K562 (cell line): Measurements from ENCODE around the gene ALPK1. TPM values are rescaled to one million over a fixed set of nuclear protein-coding genes. Genes with fewer than 3 reads are reported as not detected.
A peak's percentile ranks its signal among the peaks of the same experiment; 100 is the strongest.

Source experiments
- ARNT ChIP-seq, 2 experiments: fragments of 450-650 bp; IDR thresholded peaks; 2 replicates each; pipeline ENCODE4 v1.6.1; 2016; ENCODE audit warnings: mild to moderate bottlenecking in 1 of 2
- CSDE1 ChIP-seq, 2 experiments: fragments of 450-650 bp; IDR thresholded peaks; 2 replicates each; pipeline ENCODE4 v1.6.1; 2016; ENCODE audit warnings: mild to moderate bottlenecking in 1 of 2
- ETS2 ChIP-seq: IDR thresholded peaks from 2 replicates; pipeline ENCODE4 v1.6.1; 2016; ENCODE audit warnings: borderline replicate concordance, missing genetic modification characterization, mild to moderate bottlenecking, moderate library complexity, missing compliant biosample characterization; ENCODE audit not compliant: poor library complexity, severe bottlenecking
- FOXA1 ChIP-seq: fragments of 450-650 bp; IDR thresholded peaks from 2 replicates; pipeline ENCODE4 v1.6.1; 2016; ENCODE audit warnings: mild to moderate bottlenecking, borderline replicate concordance
- FOXA3 ChIP-seq, 2 experiments: fragments of 450-650 bp in 1 of 2; sonication (generic) in 1 of 2; formaldehyde crosslinking; IDR thresholded peaks in 1 of 2; conservative IDR thresholded peaks in 1 of 2; 2 replicates each; pipeline versions ENCODE4 v1.4.0 to v1.8.0; 2020 to 2022; ENCODE audit warnings: mild to moderate bottlenecking in 2 of 2, missing genetic modification reagents in 1 of 2
- GATA2 ChIP-seq: sonication (generic); formaldehyde crosslinking; IDR thresholded peaks from 2 replicates; pipeline ENCODE4 v1.4.0; 2020; ENCODE audit warnings: mild to moderate bottlenecking, missing genetic modification reagents
- LCOR ChIP-seq: sonication (generic); formaldehyde crosslinking; IDR thresholded peaks from 2 replicates; pipeline ENCODE4 v1.8.0; 2022; ENCODE audit warnings: mild to moderate bottlenecking, missing genetic modification reagents
- MCM7 ChIP-seq, 2 experiments: fragments of 450-650 bp; IDR thresholded peaks; 2 replicates each; pipeline ENCODE4 v1.6.1; 2016 to 2018
- MIER1 ChIP-seq: fragments of 450-650 bp; IDR thresholded peaks from 2 replicates; pipeline ENCODE4 v1.6.1; 2016; ENCODE audit warnings: antibody characterized with exemption, mild to moderate bottlenecking, low read depth
- MTF1 ChIP-seq: fragments of 250-450 bp; sonication (Bioruptor Pico); IDR thresholded peaks from 2 replicates; pipeline ENCODE4 v1.9.0; 2021; ENCODE audit warnings: moderate library complexity, mild to moderate bottlenecking, inconsistent platforms, borderline replicate concordance
- NR2C2 ChIP-seq, 2 experiments: fragments of 200-800 bp in 1 of 2; sonication (Bioruptor generic) in 1 of 2; sonication (generic) in 1 of 2; formaldehyde crosslinking in 1 of 2; IDR thresholded peaks; 2 replicates each; pipeline versions ENCODE4 v1.6.1 to v1.8.0; 2016 to 2022; ENCODE audit warnings: mild to moderate bottlenecking in 1 of 2, missing compliant biosample characterization in 1 of 2, missing genetic modification characterization in 1 of 2, missing genetic modification reagents in 1 of 2
- OTX1 ChIP-seq: fragments of 450-650 bp; formaldehyde crosslinking; IDR thresholded peaks from 2 replicates; pipeline ENCODE4 v1.4.0; 2022; ENCODE audit warnings: mild to moderate bottlenecking
- PHF8 ChIP-seq: fragments of 200-600 bp; sonication (generic); IDR thresholded peaks from 2 replicates; pipeline ENCODE4 v1.6.1; 2012; ENCODE audit warnings: mixed run types, mild to moderate bottlenecking, inconsistent platforms, low read length, moderate library complexity, borderline replicate concordance
- SIX5 ChIP-seq, 2 experiments: IDR thresholded peaks; 2 replicates each; pipeline ENCODE4 v1.6.1; 2011; ENCODE audit warnings: low read length in 2 of 2, borderline replicate concordance in 1 of 2, low read depth in 1 of 2, mild to moderate bottlenecking in 1 of 2, moderate library complexity in 1 of 2; ENCODE audit not compliant: insufficient read depth in 1 of 2
- TBP ChIP-seq: optimal IDR thresholded peaks from 2 replicates; pipeline ENCODE3; 2011; ENCODE audit warnings: low read depth, low read length, improper control_type of control experiment
- ZEB2 ChIP-seq: fragments of 450-650 bp; IDR thresholded peaks from 2 replicates; pipeline ENCODE4 v1.6.1; 2016
- ZNF311 ChIP-seq: fragments of 250-450 bp; sonication (Bioruptor Pico); IDR thresholded peaks from 2 replicates; pipeline ENCODE4 v1.4.0; 2020; ENCODE audit warnings: mild to moderate bottlenecking, moderate library complexity
- polyA plus RNA-seq, 8 experiments: library from polyadenylated mRNA; depleted of rRNA in 4 of 8; stranded (reverse) in 5 of 8; unstranded in 3 of 8; fragments of >200 nt; fragmentation: Nextera tagmentation in 2 of 8; fragmentation: Illumina TruSeq in 1 of 8; extraction: Ambion mirVana in 2 of 8; extraction: Trizol in 1 of 8; gene quantifications; 2 replicates each; pipeline versions ENCODE4 v1.2.1 to v1.2.3, GENCODE V29; 2011 to 2014; ENCODE audit warnings: inconsistent platforms in 1 of 8, missing spikeins in 1 of 8
- total RNA-seq, 7 experiments: library from RNA; depleted of rRNA in 6 of 7; stranded (reverse); fragments of >200 nt in 6 of 7; fragmentation: Illumina TruSeq in 2 of 7; extraction: Trizol in 2 of 7; gene quantifications; 2 replicates each; pipeline versions ENCODE4 v1.2.1 to v1.2.3, GENCODE V29; 2011 to 2021; ENCODE audit warnings: low replicate concordance in 1 of 7
- TF ChIP-seq, protein P1 (sequence below): fragments of 450-650 bp; IDR thresholded peaks from 2 replicates; pipeline ENCODE4 v1.6.1; 2016; ENCODE audit warnings: low read depth, mild to moderate bottlenecking, moderate library complexity
- TF ChIP-seq, protein P2 (sequence below): fragments of 450-650 bp; conservative IDR thresholded peaks from 2 replicates; pipeline ENCODE4 v1.6.1; 2016; ENCODE audit warnings: missing genetic modification characterization, low read depth, mild to moderate bottlenecking, control low read depth, missing compliant biosample characterization
- TF ChIP-seq, protein P3 (sequence below): sonication (generic); formaldehyde crosslinking; IDR thresholded peaks from 2 replicates; pipeline ENCODE4 v1.8.1; 2023; ENCODE audit warnings: mild to moderate bottlenecking, missing genetic modification reagents
- TF ChIP-seq, protein P4 (sequence below): fragments of 250-450 bp; sonication (Bioruptor Pico); IDR thresholded peaks from 2 replicates; pipeline ENCODE4 v1.5.0; 2021

Gene ALPK1
- total and polyA plus RNA-seq, 9 of the 15 experiments (the other 6 are each of a cell fraction or from before 2014, with no cell fraction given), result 2.3 to 6.9 (median 4.6) TPM

DNA sequence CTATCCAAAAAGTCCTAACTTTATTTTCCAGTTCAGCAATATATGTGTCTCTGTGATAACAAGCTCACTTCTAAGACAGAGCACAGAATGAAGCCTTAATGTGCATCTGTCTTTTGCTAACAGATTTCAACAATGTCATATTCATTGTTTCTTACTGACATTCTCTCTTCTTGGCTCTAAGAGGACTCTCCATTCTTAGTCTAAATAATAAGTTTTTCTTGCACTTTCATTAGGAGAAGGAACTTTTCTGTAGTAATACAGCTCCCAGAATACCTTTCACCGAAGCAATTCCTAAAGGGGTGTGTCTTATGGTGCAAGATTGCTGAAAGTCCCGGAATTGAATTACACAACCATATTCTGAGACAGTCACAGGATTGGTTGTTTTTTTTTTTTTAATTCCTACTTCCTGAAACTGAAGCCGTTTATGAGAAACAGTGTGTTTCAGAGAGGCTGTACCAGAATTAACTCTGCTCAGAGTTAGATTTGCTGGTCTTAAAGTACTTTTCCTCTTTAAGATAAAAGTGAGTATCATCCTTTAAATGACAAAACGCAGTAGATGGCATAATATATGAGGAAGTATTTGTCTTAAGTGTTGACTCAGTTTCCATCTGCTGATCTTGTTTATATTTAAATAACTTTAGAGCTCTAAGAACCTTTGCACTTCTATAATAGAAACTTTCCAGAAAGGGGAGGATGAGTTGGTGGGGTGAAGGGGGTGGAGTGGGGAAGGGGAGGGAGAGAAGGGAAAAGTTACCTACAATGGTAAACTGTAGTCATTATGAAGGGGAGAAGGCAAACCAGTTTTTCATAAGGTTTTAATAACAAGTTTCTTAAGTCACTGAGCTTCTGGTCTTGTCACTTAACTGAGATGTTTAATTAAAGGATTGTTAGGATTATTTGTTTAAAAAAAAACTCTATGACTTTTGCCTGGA lies at the start of gene ALPK1 (continued):
- TF ChIP-seq MTF1 (CRISPR knock-in tag), result no peak
- TF ChIP-seq ARNT (IDR thresholded peaks at IDR 0.05), result no peak
- no peak for TF ChIP-seq ZNF311 (CRISPR knock-in tag)
- no peak for TF ChIP-seq FOXA1
- TF ChIP-seq, protein P1, sequence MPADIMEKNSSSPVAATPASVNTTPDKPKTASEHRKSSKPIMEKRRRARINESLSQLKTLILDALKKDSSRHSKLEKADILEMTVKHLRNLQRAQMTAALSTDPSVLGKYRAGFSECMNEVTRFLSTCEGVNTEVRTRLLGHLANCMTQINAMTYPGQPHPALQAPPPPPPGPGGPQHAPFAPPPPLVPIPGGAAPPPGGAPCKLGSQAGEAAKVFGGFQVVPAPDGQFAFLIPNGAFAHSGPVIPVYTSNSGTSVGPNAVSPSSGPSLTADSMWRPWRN, result no peak
- TF ChIP-seq, protein P2, sequence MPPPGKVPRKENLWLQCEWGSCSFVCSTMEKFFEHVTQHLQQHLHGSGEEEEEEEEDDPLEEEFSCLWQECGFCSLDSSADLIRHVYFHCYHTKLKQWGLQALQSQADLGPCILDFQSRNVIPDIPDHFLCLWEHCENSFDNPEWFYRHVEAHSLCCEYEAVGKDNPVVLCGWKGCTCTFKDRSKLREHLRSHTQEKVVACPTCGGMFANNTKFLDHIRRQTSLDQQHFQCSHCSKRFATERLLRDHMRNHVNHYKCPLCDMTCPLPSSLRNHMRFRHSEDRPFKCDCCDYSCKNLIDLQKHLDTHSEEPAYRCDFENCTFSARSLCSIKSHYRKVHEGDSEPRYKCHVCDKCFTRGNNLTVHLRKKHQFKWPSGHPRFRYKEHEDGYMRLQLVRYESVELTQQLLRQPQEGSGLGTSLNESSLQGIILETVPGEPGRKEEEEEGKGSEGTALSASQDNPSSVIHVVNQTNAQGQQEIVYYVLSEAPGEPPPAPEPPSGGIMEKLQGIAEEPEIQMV, result no peak
- TF ChIP-seq LCOR (CRISPR knock-in tag), result no peak
- no peak for TF ChIP-seq ETS2
- TF ChIP-seq GATA2, result no peak
- no peak for TF ChIP-seq FOXA3 (CRISPR knock-in tag; conservative IDR thresholded peaks at IDR 0.05 in 1 of 2, IDR thresholded peaks at IDR 0.05 in 1 of 2)
- TF ChIP-seq, protein P3, sequence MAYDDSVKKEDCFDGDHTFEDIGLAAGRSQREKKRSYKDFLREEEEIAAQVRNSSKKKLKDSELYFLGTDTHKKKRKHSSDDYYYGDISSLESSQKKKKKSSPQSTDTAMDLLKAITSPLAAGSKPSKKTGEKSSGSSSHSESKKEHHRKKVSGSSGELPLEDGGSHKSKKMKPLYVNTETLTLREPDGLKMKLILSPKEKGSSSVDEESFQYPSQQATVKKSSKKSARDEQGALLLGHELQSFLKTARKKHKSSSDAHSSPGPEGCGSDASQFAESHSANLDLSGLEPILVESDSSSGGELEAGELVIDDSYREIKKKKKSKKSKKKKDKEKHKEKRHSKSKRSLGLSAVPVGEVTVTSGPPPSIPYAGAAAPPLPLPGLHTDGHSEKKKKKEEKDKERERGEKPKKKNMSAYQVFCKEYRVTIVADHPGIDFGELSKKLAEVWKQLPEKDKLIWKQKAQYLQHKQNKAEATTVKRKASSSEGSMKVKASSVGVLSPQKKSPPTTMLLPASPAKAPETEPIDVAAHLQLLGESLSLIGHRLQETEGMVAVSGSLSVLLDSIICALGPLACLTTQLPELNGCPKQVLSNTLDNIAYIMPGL (CRISPR knock-in tag), result no peak
- TF ChIP-seq TBP, result peak; percentile 51
- TF ChIP-seq MIER1, result no peak
- TF ChIP-seq MCM7 (IDR thresholded peaks at IDR 0.05), result no peak
- TF ChIP-seq PHF8, result peak; percentile 30; the same call in 1 of the 2 replicates
- TF ChIP-seq NR2C2 (CRISPR knock-in tag; IDR thresholded peaks at IDR 0.05), result no peak
- peak; percentile 69; the same call in 1 of the 2 replicates for TF ChIP-seq NR2C2 (tag; IDR thresholded peaks at IDR 0.05)
- TF ChIP-seq, protein P4, sequence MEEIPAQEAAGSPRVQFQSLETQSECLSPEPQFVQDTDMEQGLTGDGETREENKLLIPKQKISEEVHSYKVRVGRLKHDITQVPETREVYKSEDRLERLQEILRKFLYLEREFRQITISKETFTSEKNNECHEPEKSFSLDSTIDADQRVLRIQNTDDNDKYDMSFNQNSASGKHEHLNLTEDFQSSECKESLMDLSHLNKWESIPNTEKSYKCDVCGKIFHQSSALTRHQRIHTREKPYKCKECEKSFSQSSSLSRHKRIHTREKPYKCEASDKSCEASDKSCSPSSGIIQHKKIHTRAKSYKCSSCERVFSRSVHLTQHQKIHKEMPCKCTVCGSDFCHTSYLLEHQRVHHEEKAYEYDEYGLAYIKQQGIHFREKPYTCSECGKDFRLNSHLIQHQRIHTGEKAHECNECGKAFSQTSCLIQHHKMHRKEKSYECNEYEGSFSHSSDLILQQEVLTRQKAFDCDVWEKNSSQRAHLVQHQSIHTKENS (CRISPR knock-in tag), result no peak
- TF ChIP-seq SIX5 (IDR thresholded peaks at IDR 0.05; ENCODE audit: borderline replicate concordance in 1 of 2, insufficient read depth in 1 of 2, low read depth in 1 of 2, low read length in 2 of 2), result no peak
- no peak for TF ChIP-seq CSDE1 (IDR thresholded peaks at IDR 0.05)
- TF ChIP-seq OTX1 (CRISPR knock-in tag), result no peak
- TF ChIP-seq ZEB2, result no peak
